HepG2 (cell line): ENCODE measurements around the gene PIK3CB. TPM values are rescaled to one million over a fixed set of nuclear protein-coding genes. Genes with fewer than 3 reads are reported as not detected.

ENCODE experiments used
- ATAC-seq: fragments of 200-7000 bp; cut with Tn5 transposase; 3 replicates; pipeline ENCODE4 v1.9.1; 2020; ENCODE audit warnings: mild to moderate bottlenecking, moderate library complexity
- BruUV-seq: library from RNA; stranded (reverse); fragments of 400-500 nt; replicated peaks from 2 replicates; lab custom pipeline; 2021; lab: Mats Ljungman, UMichigan
- CTCF ChIA-PET: fragments of 300-600 bp; formaldehyde crosslinking; extraction: SDS; loops from one replicate; lab custom pipeline; 2021; ENCODE audit warnings: low total read pairs, inconsistent platforms, low intra/inter-chr PET ratio; lab: Yijun Ruan, JAX
- POLR2A ChIA-PET: fragments of 350-600 bp; sonication (Branson Sonifier 250); formaldehyde crosslinking; loops from one replicate; lab custom pipeline; 2020; ENCODE audit warnings: antibody characterized with exemption, inconsistent platforms; lab: Yijun Ruan, JAX
- DNase-seq: peaks from one replicate; pipeline ENCODE4 v3.0.0-alpha.2; 2015; ENCODE audit warnings: low spot score
- FAIRE-seq: peaks from 3 replicates; lab custom pipeline; 2011; peaks lifted over from hg19 to GRCh38; lab: Jason Lieb, UNC
- H2AFZ ChIP-seq: one replicate; pipeline ENCODE4 v1.6.1; 2011; ENCODE audit warnings: low read length, inconsistent platforms
- H3K27ac ChIP-seq: fragments of 300-600 bp; 3 replicates; pipeline ENCODE4 v1.8.0; 2011; ENCODE audit warnings: mixed run types, mild to moderate bottlenecking, mixed read lengths, low read length, inconsistent platforms; ENCODE audit not compliant: insufficient read depth; ENCODE audit errors: extremely low read length
- H3K27me3 ChIP-seq, 2 experiments: fragments of 200-600 bp in 1 of 2; 2 replicates in 1 of 2; 3 replicates in 1 of 2; pipeline versions ENCODE4 v1.6.0 to v1.8.0; 2011; ENCODE audit warnings: low read length in 2 of 2, mild to moderate bottlenecking in 2 of 2, moderate library complexity in 2 of 2, inconsistent platforms in 1 of 2; ENCODE audit not compliant: insufficient read depth in 2 of 2, control insufficient read depth in 1 of 2
- H3K36me3 ChIP-seq, 2 experiments: fragments of 200-600 bp in 1 of 2; replicated peaks in 1 of 2; 2 replicates in 1 of 2; 3 replicates in 1 of 2; pipeline versions ENCODE4 v1.5.1 to v1.8.0; 2011; ENCODE audit warnings: low read length in 2 of 2, inconsistent platforms in 1 of 2; ENCODE audit not compliant: insufficient read depth in 2 of 2, control insufficient read depth in 1 of 2
- H3K4me1 ChIP-seq: 2 replicates; pipeline ENCODE4 v1.5.1; 2012; ENCODE audit warnings: low read length, inconsistent platforms; ENCODE audit not compliant: insufficient read depth
- H3K4me2 ChIP-seq: 2 replicates; pipeline ENCODE4 v1.6.0; 2011; ENCODE audit warnings: low read depth, low read length, inconsistent platforms
- H3K4me3 ChIP-seq, 3 experiments: fragments of 200-600 bp in 1 of 3; sonication (generic), shearing (Covaris generic) in 1 of 3; replicated peaks in 1 of 3; 2 replicates each; pipeline ENCODE4 v1.5.1; 2011 to 2016; ENCODE audit warnings: low read length in 3 of 3, inconsistent platforms in 2 of 3, low read depth in 2 of 3, mild to moderate bottlenecking in 2 of 3, control low read depth in 1 of 3, mixed read lengths in 1 of 3; ENCODE audit not compliant: insufficient read depth in 1 of 3
- H3K79me2 ChIP-seq: one replicate; pipeline ENCODE4 v1.6.1; 2011; ENCODE audit warnings: low read length, inconsistent platforms; ENCODE audit not compliant: insufficient read depth
- H3K9ac ChIP-seq: 2 replicates; pipeline ENCODE4 v1.6.0; 2011; ENCODE audit warnings: mild to moderate bottlenecking, low read depth, low read length, inconsistent platforms; ENCODE audit not compliant: insufficient read depth
- H3K9me3 ChIP-seq: 2 replicates; pipeline ENCODE4 v1.5.1; 2012; ENCODE audit warnings: mild to moderate bottlenecking, low read length
- H4K20me1 ChIP-seq: 2 replicates; pipeline ENCODE4 v1.6.0; 2011; ENCODE audit warnings: inconsistent platforms, mild to moderate bottlenecking, low read length, moderate library complexity; ENCODE audit not compliant: insufficient read depth
- CREBL2 ChIP-seq: sonication (generic); formaldehyde crosslinking; IDR thresholded peaks from 2 replicates; pipeline ENCODE4 v1.8.1; 2023; ENCODE audit warnings: missing genetic modification reagents, mild to moderate bottlenecking, borderline replicate concordance
- HOXA7 ChIP-seq: sonication (generic); formaldehyde crosslinking; IDR thresholded peaks from 2 replicates; pipeline ENCODE4 v1.8.1; 2022; ENCODE audit warnings: mild to moderate bottlenecking, missing genetic modification reagents, moderate library complexity
- RCOR2 ChIP-seq: IDR thresholded peaks from 2 replicates; pipeline ENCODE4 v1.6.1; 2016; ENCODE audit warnings: missing biosample characterization, missing genetic modification reagents
- ZBTB2 ChIP-seq: sonication (generic); formaldehyde crosslinking; IDR thresholded peaks from 2 replicates; pipeline ENCODE4 v1.8.0; 2022; ENCODE audit warnings: low read depth, missing genetic modification reagents
- ZBTB3 ChIP-seq: sonication (generic); formaldehyde crosslinking; IDR thresholded peaks from 2 replicates; pipeline ENCODE4 v1.4.0; 2020; ENCODE audit warnings: low read depth, mild to moderate bottlenecking, moderate library complexity, missing genetic modification reagents, borderline replicate concordance
- ZBTB34 ChIP-seq: sonication (generic); formaldehyde crosslinking; IDR thresholded peaks from 2 replicates; pipeline ENCODE4 v1.8.0; 2022; ENCODE audit warnings: mild to moderate bottlenecking, missing genetic modification reagents
- ZNF317 ChIP-seq: sonication (generic); formaldehyde crosslinking; IDR thresholded peaks from 2 replicates; pipeline ENCODE4 v1.5.0; 2020; ENCODE audit warnings: mild to moderate bottlenecking, missing genetic modification reagents
- ZNF343 ChIP-seq: sonication (generic); formaldehyde crosslinking; IDR thresholded peaks from 2 replicates; pipeline ENCODE4 v1.4.0; 2020; ENCODE audit warnings: mild to moderate bottlenecking, missing genetic modification reagents
- ZNF501 ChIP-seq: sonication (generic); formaldehyde crosslinking; IDR thresholded peaks from 2 replicates; pipeline ENCODE4 v1.5.1; 2020; ENCODE audit warnings: mild to moderate bottlenecking, moderate library complexity, missing genetic modification reagents
- ZNF503 ChIP-seq: sonication (generic); formaldehyde crosslinking; IDR thresholded peaks from 2 replicates; pipeline ENCODE4 v1.4.0; 2020; ENCODE audit warnings: missing genetic modification reagents
- ZNF547 ChIP-seq: sonication (generic); formaldehyde crosslinking; IDR thresholded peaks from 2 replicates; pipeline ENCODE4 v1.5.1; 2020; ENCODE audit warnings: mild to moderate bottlenecking, missing genetic modification reagents
- ZNF556 ChIP-seq: sonication (generic); formaldehyde crosslinking; IDR thresholded peaks from 2 replicates; pipeline ENCODE4 v1.4.0; 2020; ENCODE audit warnings: mild to moderate bottlenecking, missing genetic modification reagents, borderline replicate concordance
- WGBS: methylation state at CpG from one replicate; pipeline ENCODE4 v1.1.6; 2017; ENCODE audit warnings: low lambda C conversion rate; 5-methylcytosine and 5-hydroxymethylcytosine counted together
- in situ Hi-C: cut with HindIII; loops from 2 replicates; pipeline ENCODE4 v1.10.0; 2017; ENCODE audit warnings: low pct_unique_long_range_greater_than_20kb; ENCODE audit not compliant: extremely low pct_ligation_motif_present
- intact Hi-C: fragments of 100-400 bp; cut with micrococcal nuclease; formaldehyde crosslinking; loops from one replicate; pipeline ENCODE4 v1.10.0; 2022; ENCODE audit not compliant: unreplicated experiment
- polyA plus RNA-seq, 8 experiments: library from polyadenylated mRNA; depleted of rRNA in 3 of 8; stranded (reverse) in 7 of 8; unstranded in 1 of 8; fragments of >200 nt; fragmentation: Illumina TruSeq in 4 of 8; extraction: Trizol in 4 of 8; gene quantifications; 2 replicates each; pipeline versions ENCODE4 v1.2.1 to v1.2.3, GENCODE V29; 2011 to 2016; ENCODE audit warnings: low read depth in 4 of 8, missing spikeins in 1 of 8, mixed read lengths in 1 of 8; ENCODE audit not compliant: insufficient read depth in 1 of 8
- total RNA-seq, 5 experiments: library from RNA; depleted of rRNA; stranded (reverse); fragments of >200 nt; fragmentation: Illumina TruSeq; extraction: Trizol; gene quantifications; 2 replicates each; pipeline ENCODE4 v1.2.3, GENCODE V29; 2016; ENCODE audit warnings: low read depth in 1 of 5

The PIK3CB gene
- total and polyA plus RNA-seq, 2 of the 13 experiments (the other 11 are each of a cell fraction or from before 2014, with no cell fraction given), result 6.6 to 18.7 TPM

GRCh38 chr3:138678086-138678485 is 156.6 kb downstream of the PIK3CB start (continued):
- no peak for TF ChIP-seq HOXA7 (CRISPR knock-in tag)
- no peak for TF ChIP-seq RCOR2 (CRISPR knock-in tag)
- TF ChIP-seq ZNF547 (CRISPR knock-in tag), result no peak
- TF ChIP-seq CREBL2 (CRISPR knock-in tag), result no peak
- no peak for TF ChIP-seq ZNF556 (CRISPR knock-in tag)
- no peak for TF ChIP-seq ZBTB3 (CRISPR knock-in tag)
- no peak for TF ChIP-seq ZBTB34 (CRISPR knock-in tag)
- no peak for TF ChIP-seq ZNF501 (CRISPR knock-in tag)
- no peak for TF ChIP-seq ZNF343
- no peak for TF ChIP-seq ZBTB2 (CRISPR knock-in tag)
- TF ChIP-seq, all 625 proteins: peak for 0

GRCh38 chr3:138675393-138675792 is 159.3 kb downstream of the PIK3CB start:
- H3K4me3 ChIP-seq, result no peak overlapping the region
- ChIA-PET CTCF (no interaction called here), POLR2A (no interaction called here)
- H3K4me1 ChIP-seq, result peaks cover 25% of the 10 kb centered on the region
- peaks cover 4 to 24% of the 10 kb centered on the region in 2 experiments; a peak in 3 of 5 replicates for H3K36me3 ChIP-seq
- TF ChIP-seq ZNF317 (CRISPR knock-in tag), result peak; percentile 98
- no peak for TF ChIP-seq ZNF503
- TF ChIP-seq, all 625 proteins: peak for 1
- no peak for FAIRE-seq
- intact Hi-C loops (no loop called here), in situ Hi-C loops (loop anchor here (25.0 kb wide), 1 partner anchor 687 kb away; no protein-coding TSS in a partner anchor)
- Histone ChIP-seq H3K79me2 (no peaks in the 10 kb centered on the region), H4K20me1 (no peaks in the 10 kb centered on the region), H2AFZ (no peak overlapping the region), H3K4me2 (no peak overlapping the region), H3K27ac (no peak overlapping the region), H3K9me3 (no peaks in the 10 kb centered on the region), H3K27me3 (no peaks in the 10 kb centered on the region), H3K9ac (no peak overlapping the region)
- no peak for ATAC-seq
- BruUV-seq, result no TSS peak
- 96% methylated on average over 1 of the region's 1 CpG for WGBS
- DNase-seq, result no peak
